Measurements from ENCODE around the gene SGTA. TPM values are rescaled to one million over a fixed set of nuclear protein-coding genes. Genes with fewer than 3 reads are reported as not detected.

Gene SGTA
- total and polyA plus RNA-seq, 2 of the 4 experiments (the other 2 are of a cell fraction): 17.4 to 72.9 TPM

GRCh38 chr19:2808129-2808941 lies 25.3 kb upstream of the SGTA start:
- Histone ChIP-seq H3K4me2 (ENCODE audit: low read depth, low read length) (no peak overlapping the region), H3K23ac (ENCODE audit: low read depth, low read length) (no peak overlapping the region), H3K56ac (ENCODE audit: extremely low read depth, insufficient read depth, low read length) (no peak overlapping the region), H2AK9ac (replicated peaks; ENCODE audit: low read depth, low read length, poor library complexity) (peak overlapping the region; percentile 72), H3K18ac (ENCODE audit: low read depth, low read length) (no peak overlapping the region), H2BK15ac (ENCODE audit: low read depth, low read length) (no peak overlapping the region), H3K4me1 (ENCODE audit: control insufficient read depth, insufficient read depth, low read length) (no peaks in the 10 kb centered on the region), H4K91ac (ENCODE audit: insufficient read depth, low read depth, low read length) (no peak overlapping the region), H4K20me1 (ENCODE audit: insufficient read depth, low read length) (no peaks in the 10 kb centered on the region; the same call in 1 of the 2 replicates), H3K4me3 (ENCODE audit: insufficient read depth, low read depth, low read length) (no peak overlapping the region), H3K79me1 (ENCODE audit: low read depth in 1 of 2, low read length in 2 of 2) (no peaks in the 10 kb centered on the region; a peak in 1 of 4 replicates), H3K14ac (replicated peaks; ENCODE audit: low read depth, low read length) (no peak overlapping the region), H4K8ac (ENCODE audit: low read depth in 2 of 2, low read length in 2 of 2) (no peak overlapping the region), H3K9ac (ENCODE audit: low read depth, low read length) (no peak overlapping the region), H4K5ac (ENCODE audit: low read depth, low read length) (no peak overlapping the region), H3K9me1 (ENCODE audit: insufficient read depth, low read length) (no peaks in the 10 kb centered on the region), H3K27ac (ENCODE audit: insufficient read depth, low read length) (no peak overlapping the region), H2AK5ac (ENCODE audit: low read depth, low read length) (no peak overlapping the region), H3K36me3 (ENCODE audit: control insufficient read depth, insufficient read depth, low read length) (peaks cover 48% of the 10 kb centered on the region), H3K9me3 (ENCODE audit: control insufficient read depth, insufficient read depth, low read length) (no peaks in the 10 kb centered on the region), H2BK20ac (ENCODE audit: low read depth, low read length) (no peak overlapping the region), H2BK120ac (ENCODE audit: low read depth, low read length) (no peak overlapping the region), H3K4ac (ENCODE audit: low read depth, low read length) (no peak overlapping the region), H2AFZ (replicated peaks; ENCODE audit: low read length, poor library complexity) (no peak overlapping the region), H2BK5ac (ENCODE audit: low read depth, low read length, poor library complexity, severe bottlenecking) (no peak overlapping the region), H3K27me3 (ENCODE audit: control insufficient read depth, insufficient read depth, low read length) (no peaks in the 10 kb centered on the region)
- intact Hi-C loops (cut with micrococcal nuclease) (no loop called here), dilution Hi-C loops (cut with HindIII; ENCODE audit: low sequenced_read_pairs, unreplicated experiment) (no loop called here), in situ Hi-C loops (cut with MboI; ENCODE audit: low sequenced_read_pairs) (no loop called here)
- ChIA-PET POLR2A (ENCODE audit: unreplicated experiment) (no interaction called here), CTCF (no interaction called here)
- no TSS peak for BruUV-seq (replicated peaks)
- ATAC-seq (ENCODE audit: low read depth): no peak
- no peak for TF ChIP-seq POLR2A (IDR thresholded peaks at IDR 0.05; ENCODE audit: low read depth, low read length)
- TF ChIP-seq BHLHE40 (IDR thresholded peaks at IDR 0.05; ENCODE audit: low read depth, low read length): no peak
- no peak for TF ChIP-seq CHD1 (IDR thresholded peaks at IDR 0.05; ENCODE audit: low read depth, low read length)
- TF ChIP-seq RCOR1 (IDR thresholded peaks at IDR 0.05; ENCODE audit: insufficient replicate concordance, low read length): no peak
- TF ChIP-seq FOS (IDR thresholded peaks at IDR 0.05; ENCODE audit: low read depth, low read length): no peak
- TF ChIP-seq SMC3 (IDR thresholded peaks at IDR 0.05; ENCODE audit: low read depth, low read length): no peak
- TF ChIP-seq USF2 (IDR thresholded peaks at IDR 0.05; ENCODE audit: low read depth, low read length): no peak
- no peak for TF ChIP-seq RFX5 (IDR thresholded peaks at IDR 0.05; ENCODE audit: low read depth, low read length)
- TF ChIP-seq CTCF (conservative IDR thresholded peaks at IDR 0.05; ENCODE audit: low read depth, low read length): no peak
- TF ChIP-seq NFE2L2 (IDR thresholded peaks at IDR 0.05; ENCODE audit: low read depth, low read length): no peak
- no peak for TF ChIP-seq RAD21 (IDR thresholded peaks at IDR 0.05; ENCODE audit: low read length)
- no peak for TF ChIP-seq CEBPB (IDR thresholded peaks at IDR 0.05; ENCODE audit: low read depth, low read length)
- no peak for TF ChIP-seq MAZ (IDR thresholded peaks at IDR 0.05; ENCODE audit: borderline replicate concordance, low read depth, low read length)
- 96% methylated on average over 24 of the region's 41 CpGs; no CpG with 5 or more reads in 1 of the 2 experiments for WGBS, 2 experiments (ENCODE audit: extremely low coverage in 2 of 2, insufficient read length in 1 of 2)
- no peak for DNase-seq

All from IMR-90 (cell line).